ENCODE data around the gene EIF3F. TPM values are rescaled to one million over a fixed set of nuclear protein-coding genes. Genes with fewer than 3 reads are reported as not detected.

EIF3F gene
- total RNA-seq, 1 donor, result 286 TPM

GRCh38 chr11:7969756-7970646, 17.1 kb upstream of the EIF3F start:
- Histone ChIP-seq H2AFZ (ENCODE audit: low read length) (no peak overlapping the region), H3K27me3 (ENCODE audit: insufficient read depth, low read length) (no peaks in the 10 kb centered on the region), H3K79me2 (ENCODE audit: insufficient read depth, low read length) (no peaks in the 10 kb centered on the region), H3K9me3 (ENCODE audit: low read depth, low read length) (no peaks in the 10 kb centered on the region), H3K4me3 (ENCODE audit: insufficient read depth, low read length) (no peak overlapping the region), H3K4me1 (ENCODE audit: insufficient read depth, low read length) (peaks cover 65% of the 10 kb centered on the region), H3K36me3 (ENCODE audit: insufficient read depth, low read length) (no peaks in the 10 kb centered on the region), H3K4me2 (ENCODE audit: insufficient read depth, low read length) (no peak overlapping the region), H4K20me1 (ENCODE audit: insufficient read depth, low read length) (no peaks in the 10 kb centered on the region), H3K27ac (ENCODE audit: low read depth, low read length) (peak overlapping the region; percentile 97)
- DNase-seq (ENCODE audit: insufficient read length, low spot score, missing footprints), result no peak
- TF ChIP-seq CTCF (IDR thresholded peaks at IDR 0.05; ENCODE audit: extremely low read depth, low read depth, low read length), result no peak

GRCh38 chr11:7971846-7972245, 15.3 kb upstream of the EIF3F start:
- no peak overlapping the region for H3K4me3 ChIP-seq (ENCODE audit: insufficient read depth, low read length)
- no peaks in the 10 kb centered on the region for H3K9me3 ChIP-seq (ENCODE audit: low read depth, low read length)
- H3K4me1 ChIP-seq (ENCODE audit: insufficient read depth, low read length), result peaks cover 52% of the 10 kb centered on the region
- H3K27ac ChIP-seq (ENCODE audit: low read depth, low read length), result peak overlapping the region; percentile 83
- no peak overlapping the region for H3K4me2 ChIP-seq (ENCODE audit: insufficient read depth, low read length)
- no peaks in the 10 kb centered on the region for H3K27me3 ChIP-seq (ENCODE audit: insufficient read depth, low read length)
- no peaks in the 10 kb centered on the region for H3K36me3 ChIP-seq (ENCODE audit: insufficient read depth, low read length)
- peak; percentile 26 for DNase-seq (ENCODE audit: insufficient read length, low spot score, missing footprints)
- H2AFZ ChIP-seq (ENCODE audit: low read length), result no peak overlapping the region
- H4K20me1 ChIP-seq (ENCODE audit: insufficient read depth, low read length), result no peaks in the 10 kb centered on the region
- TF ChIP-seq CTCF (IDR thresholded peaks at IDR 0.05; ENCODE audit: extremely low read depth, low read depth, low read length), result no peak
- H3K79me2 ChIP-seq (ENCODE audit: insufficient read depth, low read length), result no peaks in the 10 kb centered on the region

GRCh38 chr11:7973011-7973410, 14.1 kb upstream of the EIF3F start:
- Histone ChIP-seq H3K4me2 (ENCODE audit: insufficient read depth, low read length) (peak overlapping the region; percentile 17), H4K20me1 (ENCODE audit: insufficient read depth, low read length) (no peaks in the 10 kb centered on the region), H3K4me1 (ENCODE audit: insufficient read depth, low read length) (peaks cover 52% of the 10 kb centered on the region), H3K79me2 (ENCODE audit: insufficient read depth, low read length) (no peaks in the 10 kb centered on the region), H3K36me3 (ENCODE audit: insufficient read depth, low read length) (no peaks in the 10 kb centered on the region), H3K9me3 (ENCODE audit: low read depth, low read length) (no peaks in the 10 kb centered on the region), H3K27ac (ENCODE audit: low read depth, low read length) (peak overlapping the region; percentile 83), H3K27me3 (ENCODE audit: insufficient read depth, low read length) (no peaks in the 10 kb centered on the region), H2AFZ (ENCODE audit: low read length) (no peak overlapping the region), H3K4me3 (ENCODE audit: insufficient read depth, low read length) (no peak overlapping the region)
- no peak for TF ChIP-seq CTCF (IDR thresholded peaks at IDR 0.05; ENCODE audit: extremely low read depth, low read depth, low read length)
- DNase-seq (ENCODE audit: insufficient read length, low spot score, missing footprints), result no peak

- no peak for DNase-seq (ENCODE audit: insufficient read length, low spot score, missing footprints)
- peak overlapping the region; percentile 47 for H2AFZ ChIP-seq (ENCODE audit: low read length)
- no peak overlapping the region for H3K27ac ChIP-seq (ENCODE audit: low read depth, low read length)
Measured at GRCh38 chr11:7974668-7975067, 12.5 kb upstream of the EIF3F start.

More at GRCh38 chr11:7974668-7975067, 12.5 kb upstream of the EIF3F start:
- Histone ChIP-seq H3K36me3 (ENCODE audit: insufficient read depth, low read length) (no peaks in the 10 kb centered on the region), H4K20me1 (ENCODE audit: insufficient read depth, low read length) (no peaks in the 10 kb centered on the region), H3K4me3 (ENCODE audit: insufficient read depth, low read length) (no peak overlapping the region), H3K9me3 (ENCODE audit: low read depth, low read length) (no peaks in the 10 kb centered on the region), H3K4me2 (ENCODE audit: insufficient read depth, low read length) (no peak overlapping the region), H3K4me1 (ENCODE audit: insufficient read depth, low read length) (peaks cover 42% of the 10 kb centered on the region), H3K27me3 (ENCODE audit: insufficient read depth, low read length) (no peaks in the 10 kb centered on the region), H3K79me2 (ENCODE audit: insufficient read depth, low read length) (no peaks in the 10 kb centered on the region)
- no peak for TF ChIP-seq CTCF (IDR thresholded peaks at IDR 0.05; ENCODE audit: extremely low read depth, low read depth, low read length)

Data from osteoblast (primary cell).